Esophagus squamous epithelium (tissue), 5 donors: ENCODE measurements around the gene SNCB. TPM values are rescaled to one million over a fixed set of nuclear protein-coding genes. Genes with fewer than 3 reads are reported as not detected.

Source experiments
- DNase-seq: peaks from one replicate; lab custom pipeline; 2025; lab: John Stamatoyannopoulos, UW
- H3K27ac ChIP-seq, 4 donors: fragments of 200-600 bp; sonication (generic); one replicate each; pipeline ENCODE4 v1.5.1; 2016 to 2019; ENCODE audit warnings: mild to moderate bottlenecking in 1 of 4
- H3K27me3 ChIP-seq, 4 donors: fragments of 200-600 bp; sonication (generic); 1 replicate in 3 of 4; 2 replicates in 1 of 4; pipeline versions ENCODE4 v1.5.1 to v1.6.0; 2017 to 2021; ENCODE audit warnings: antibody characterized with exemption in 1 of 4
- H3K36me3 ChIP-seq, 3 donors: fragments of 200-600 bp; sonication (generic); one replicate each; pipeline ENCODE4 v1.5.1; 2016 to 2019
- H3K4me1 ChIP-seq, 3 donors: fragments of 200-600 bp; sonication (generic); one replicate each; pipeline ENCODE4 v1.5.1; 2017 to 2019
- H3K4me3 ChIP-seq, 4 donors: fragments of 200-600 bp; sonication (generic); 1 replicate in 3 of 4; 2 replicates in 1 of 4; pipeline ENCODE4 v1.5.1; 2016 to 2019; ENCODE audit warnings: mild to moderate bottlenecking in 2 of 4, moderate library complexity in 1 of 4
- H3K9me3 ChIP-seq, 3 donors: fragments of 200-600 bp; sonication (generic); one replicate each; pipeline ENCODE4 v1.5.1; 2016 to 2019
- POLR2A ChIP-seq, 4 donors: fragments of 450-650 bp; IDR thresholded peaks; one replicate each; pipeline ENCODE4 v1.6.1; 2017; ENCODE audit warnings: antibody characterized with exemption in 4 of 4, mild to moderate bottlenecking in 4 of 4, moderate library complexity in 3 of 4
- WGBS, 2 donors: methylation state at CpG; one replicate each; pipeline ENCODE4 v1.1.5; 2018; 5-methylcytosine and 5-hydroxymethylcytosine counted together
- intact Hi-C: fragments of 100-400 bp; cut with DNase I; formaldehyde crosslinking; loops from one replicate; pipeline ENCODE4 v1.15.0; 2022
- total RNA-seq, 4 donors: library from RNA; depleted of rRNA; stranded (reverse); fragments of >200 nt; gene quantifications; one replicate each; pipeline ENCODE4 v1.1.0, GENCODE V29; 2016
- TF ChIP-seq, protein P1 (sequence below), 6 experiments: fragments of 450-650 bp in 4 of 6; fragments of 200-600 bp in 2 of 6; sonication (generic) in 2 of 6; IDR thresholded peaks; one replicate each; pipeline ENCODE4 v1.5.1; 2016 to 2019; ENCODE audit warnings: antibody characterized with exemption in 6 of 6, mild to moderate bottlenecking in 4 of 6, moderate library complexity in 4 of 6
- donor health status: DM: yes; HTN: yes; CAD: no.

The SNCB gene
- total RNA-seq, 4 donors from 2014 or later = not detected

GRCh38 chr5:176676361-176676824, 46.1 kb upstream of the SNCB start:
- no peak overlapping the region for H3K4me3 ChIP-seq
- H3K27ac ChIP-seq = no peak overlapping the region
- H3K9me3 ChIP-seq = no peaks in the 10 kb centered on the region
- no peak for DNase-seq
- no peaks in the 10 kb centered on the region for H3K36me3 ChIP-seq
- intact Hi-C loops = no loop called here
- peaks cover 0 to 10% (median 0%) of the 10 kb centered on the region in 3 donors for H3K4me1 ChIP-seq
- H3K27me3 ChIP-seq = peaks cover 0 to 76% (median 9%) of the 10 kb centered on the region in 4 donors
- WGBS, 2 donors = 43 to 54% methylated on average over 7 to 8 of the region's 10 CpGs
- TF ChIP-seq, protein P1, sequence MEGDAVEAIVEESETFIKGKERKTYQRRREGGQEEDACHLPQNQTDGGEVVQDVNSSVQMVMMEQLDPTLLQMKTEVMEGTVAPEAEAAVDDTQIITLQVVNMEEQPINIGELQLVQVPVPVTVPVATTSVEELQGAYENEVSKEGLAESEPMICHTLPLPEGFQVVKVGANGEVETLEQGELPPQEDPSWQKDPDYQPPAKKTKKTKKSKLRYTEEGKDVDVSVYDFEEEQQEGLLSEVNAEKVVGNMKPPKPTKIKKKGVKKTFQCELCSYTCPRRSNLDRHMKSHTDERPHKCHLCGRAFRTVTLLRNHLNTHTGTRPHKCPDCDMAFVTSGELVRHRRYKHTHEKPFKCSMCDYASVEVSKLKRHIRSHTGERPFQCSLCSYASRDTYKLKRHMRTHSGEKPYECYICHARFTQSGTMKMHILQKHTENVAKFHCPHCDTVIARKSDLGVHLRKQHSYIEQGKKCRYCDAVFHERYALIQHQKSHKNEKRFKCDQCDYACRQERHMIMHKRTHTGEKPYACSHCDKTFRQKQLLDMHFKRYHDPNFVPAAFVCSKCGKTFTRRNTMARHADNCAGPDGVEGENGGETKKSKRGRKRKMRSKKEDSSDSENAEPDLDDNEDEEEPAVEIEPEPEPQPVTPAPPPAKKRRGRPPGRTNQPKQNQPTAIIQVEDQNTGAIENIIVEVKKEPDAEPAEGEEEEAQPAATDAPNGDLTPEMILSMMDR (IDR thresholded peaks at IDR 0.05) = no peak
- no peak for TF ChIP-seq POLR2A (IDR thresholded peaks at IDR 0.05)

- DNase-seq = no peak
- Histone ChIP-seq H3K27ac (no peak overlapping the region), H3K27me3 (peaks cover 0 to 76% (median 9%) of the 10 kb centered on the region in 4 donors), H3K9me3 (no peaks in the 10 kb centered on the region), H3K4me1 (peaks cover 0 to 10% (median 0%) of the 10 kb centered on the region in 3 donors), H3K4me3 (no peak overlapping the region), H3K36me3 (no peaks in the 10 kb centered on the region)
- no peak for TF ChIP-seq POLR2A (IDR thresholded peaks at IDR 0.05)
- TF ChIP-seq, protein P1 (IDR thresholded peaks at IDR 0.05) = peak in 3 of 6 experiments; percentile 5 to 60 (median 42)
- WGBS, 2 donors = 64 to 71% methylated on average over 18 to 19 of the region's 19 CpGs
- intact Hi-C loops = no loop called here
These were observed 45.5 kb upstream of the SNCB start for GRCh38 chr5:176675676-176676360.

- no peak overlapping the region for H3K4me3 ChIP-seq
- no peaks in the 10 kb centered on the region for H3K36me3 ChIP-seq
- WGBS, 2 donors = 78 to 81% methylated on average over 15 to 17 of the region's 17 CpGs
- no peak for DNase-seq
- peaks cover 0 to 3% (median 0%) of the 10 kb centered on the region in 3 donors for H3K4me1 ChIP-seq
- no peaks in the 10 kb centered on the region for H3K9me3 ChIP-seq
- TF ChIP-seq, protein P1 (IDR thresholded peaks at IDR 0.05) = no peak
- no peak for TF ChIP-seq POLR2A (IDR thresholded peaks at IDR 0.05)
- peaks cover 0 to 75% (median 5%) of the 10 kb centered on the region in 4 donors for H3K27me3 ChIP-seq
- no peak overlapping the region for H3K27ac ChIP-seq
- intact Hi-C loops = no loop called here
These were observed 44.5 kb upstream of the SNCB start for GRCh38 chr5:176674799-176675198.

DNA sequence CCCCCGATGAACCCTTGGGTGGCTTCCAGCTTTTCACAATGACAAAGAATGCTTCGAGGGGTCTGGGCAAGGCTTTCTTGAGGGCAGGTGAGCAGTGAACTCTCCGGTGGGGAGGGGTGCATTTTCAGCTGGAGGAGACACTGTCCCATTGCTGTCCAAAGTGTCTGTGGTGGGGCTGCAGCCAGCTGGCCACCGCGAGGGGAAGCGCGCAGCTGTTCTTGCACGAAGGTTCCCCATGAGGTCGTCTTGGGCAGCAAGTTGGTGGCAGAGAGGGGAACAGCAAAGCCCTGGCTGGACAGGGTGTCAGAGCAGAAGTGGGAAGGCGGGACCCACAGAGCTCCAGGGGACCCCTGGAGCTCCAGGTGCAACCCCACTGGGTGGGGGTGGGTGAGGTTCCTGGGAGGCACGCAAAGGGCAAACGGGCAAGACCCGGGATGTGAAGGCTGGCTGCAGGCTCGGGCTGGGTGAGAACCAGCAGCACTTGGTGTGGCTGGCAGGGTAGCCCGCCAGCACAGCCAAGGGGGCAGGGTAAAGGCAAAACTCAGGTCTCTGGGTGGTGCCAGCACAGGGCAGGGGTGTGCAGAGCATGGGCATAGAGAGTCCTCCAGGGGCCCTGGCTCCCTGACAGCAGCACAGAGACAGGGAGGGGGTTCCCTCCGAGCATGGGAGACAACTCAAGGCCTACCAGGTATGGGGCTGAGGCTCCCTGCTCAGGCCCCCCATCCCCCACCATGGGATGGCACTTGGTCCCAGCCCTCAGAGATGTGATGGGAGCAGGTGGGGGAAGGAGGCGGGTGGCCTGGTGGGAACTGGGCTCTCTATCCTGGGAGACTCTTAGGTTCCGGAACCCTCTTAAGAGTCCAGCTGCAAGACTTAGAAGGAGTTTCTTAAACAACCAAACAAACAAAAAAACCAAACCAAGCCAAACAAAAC, 43.6 kb upstream of the SNCB start:
- Histone ChIP-seq H3K9me3 (no peaks in the 10 kb centered on the region), H3K4me1 (no peaks in the 10 kb centered on the region), H3K27ac (no peak overlapping the region), H3K36me3 (no peaks in the 10 kb centered on the region), H3K27me3 (peaks cover 0 to 75% (median 0%) of the 10 kb centered on the region in 4 donors), H3K4me3 (no peak overlapping the region)
- 84 to 95% methylated on average over 10 to 13 of the region's 18 CpGs for WGBS, 2 donors
- DNase-seq = no peak
- intact Hi-C loops = no loop called here
- TF ChIP-seq, protein P1 (IDR thresholded peaks at IDR 0.05) = no peak
- no peak for TF ChIP-seq POLR2A (IDR thresholded peaks at IDR 0.05)
